ENCODE measurements around the gene SLC6A6.

DNA sequence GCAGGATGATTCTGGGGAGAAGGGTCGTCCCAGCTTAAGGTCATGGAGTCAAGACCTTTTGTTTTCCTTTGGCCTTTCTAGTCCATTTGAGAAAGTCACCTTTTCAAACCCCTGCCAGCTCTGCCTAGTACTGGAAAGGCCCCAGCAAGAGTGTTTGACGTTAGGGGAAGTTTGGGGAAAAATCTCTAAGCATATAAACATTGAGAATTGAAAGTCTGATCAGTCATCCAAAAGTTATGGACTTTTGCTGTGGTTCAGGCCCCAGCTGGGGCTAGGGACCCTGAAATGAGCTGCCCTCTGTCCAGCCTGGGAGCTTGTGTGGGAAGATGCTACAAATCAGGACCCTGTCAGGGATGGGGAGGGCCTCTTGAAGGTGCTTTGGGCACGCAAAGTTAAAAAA lies 21.6 kb downstream of the SLC6A6 start:
- TF ChIP-seq, protein P1, sequence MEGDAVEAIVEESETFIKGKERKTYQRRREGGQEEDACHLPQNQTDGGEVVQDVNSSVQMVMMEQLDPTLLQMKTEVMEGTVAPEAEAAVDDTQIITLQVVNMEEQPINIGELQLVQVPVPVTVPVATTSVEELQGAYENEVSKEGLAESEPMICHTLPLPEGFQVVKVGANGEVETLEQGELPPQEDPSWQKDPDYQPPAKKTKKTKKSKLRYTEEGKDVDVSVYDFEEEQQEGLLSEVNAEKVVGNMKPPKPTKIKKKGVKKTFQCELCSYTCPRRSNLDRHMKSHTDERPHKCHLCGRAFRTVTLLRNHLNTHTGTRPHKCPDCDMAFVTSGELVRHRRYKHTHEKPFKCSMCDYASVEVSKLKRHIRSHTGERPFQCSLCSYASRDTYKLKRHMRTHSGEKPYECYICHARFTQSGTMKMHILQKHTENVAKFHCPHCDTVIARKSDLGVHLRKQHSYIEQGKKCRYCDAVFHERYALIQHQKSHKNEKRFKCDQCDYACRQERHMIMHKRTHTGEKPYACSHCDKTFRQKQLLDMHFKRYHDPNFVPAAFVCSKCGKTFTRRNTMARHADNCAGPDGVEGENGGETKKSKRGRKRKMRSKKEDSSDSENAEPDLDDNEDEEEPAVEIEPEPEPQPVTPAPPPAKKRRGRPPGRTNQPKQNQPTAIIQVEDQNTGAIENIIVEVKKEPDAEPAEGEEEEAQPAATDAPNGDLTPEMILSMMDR (IDR thresholded peaks at IDR 0.05) = no peak
- TF ChIP-seq POLR2A (IDR thresholded peaks at IDR 0.05) = no peak

Data from lower leg skin (tissue), 3 donors.